GM23248 (cell line): ENCODE data around the gene MAP2K5.

ENCODE experiments used
- EZH2 ChIP-seq: fragments of 200-600 bp; sonication (generic); IDR thresholded peaks from 2 replicates; pipeline ENCODE4 v1.6.1; 2018; ENCODE audit warnings: antibody characterized with exemption, mild to moderate bottlenecking; ENCODE audit not compliant: insufficient read depth, poor library complexity, severe bottlenecking
- EZH2phosphoT487 ChIP-seq: fragments of 200-600 bp; sonication (generic); IDR thresholded peaks from 2 replicates; pipeline ENCODE4 v1.6.1; 2018; ENCODE audit warnings: antibody characterized with exemption, moderate library complexity, mild to moderate bottlenecking, low read depth; ENCODE audit not compliant: insufficient read depth

GRCh38 chr15:67741308-67741707, 198.8 kb downstream of the MAP2K5 start:
- no peak for TF ChIP-seq EZH2
- TF ChIP-seq EZH2phosphoT487 = no peak
